ENCODE data around the gene ZNF236.
"Not testable (repeated sequence)": the region's sequence is repeated elsewhere in the genome, so short reads cannot be mapped to it uniquely, and the experiment has no call there.

ZNF236 gene

DNA sequence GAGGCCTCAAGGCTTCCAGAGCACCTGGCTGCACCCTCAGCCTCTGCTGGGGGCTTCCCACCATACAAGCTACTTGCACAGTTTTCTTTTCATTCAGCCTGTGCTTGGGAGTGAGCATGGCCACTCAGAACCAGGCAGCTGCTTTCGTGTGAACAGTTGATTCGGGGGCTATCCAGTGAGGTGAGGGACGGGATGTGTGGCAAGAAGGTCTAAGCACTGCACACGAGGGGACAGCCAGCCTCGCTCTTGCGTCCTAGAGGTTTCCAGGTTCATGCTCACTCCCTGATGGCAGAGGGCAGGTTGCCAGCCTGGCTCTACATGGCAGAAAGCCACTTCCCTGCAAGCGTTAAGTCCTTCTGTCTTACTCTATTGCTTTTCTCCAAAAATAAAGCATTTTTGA is 164.0 kb downstream of the ZNF236 start:
- no peak for DNase-seq (ENCODE audit: insufficient read length, low spot score)
- no peak for FAIRE-seq
- TF ChIP-seq POLR2A (IDR thresholded peaks at IDR 0.05; ENCODE audit: low read depth, low read length), result no peak

DNA sequence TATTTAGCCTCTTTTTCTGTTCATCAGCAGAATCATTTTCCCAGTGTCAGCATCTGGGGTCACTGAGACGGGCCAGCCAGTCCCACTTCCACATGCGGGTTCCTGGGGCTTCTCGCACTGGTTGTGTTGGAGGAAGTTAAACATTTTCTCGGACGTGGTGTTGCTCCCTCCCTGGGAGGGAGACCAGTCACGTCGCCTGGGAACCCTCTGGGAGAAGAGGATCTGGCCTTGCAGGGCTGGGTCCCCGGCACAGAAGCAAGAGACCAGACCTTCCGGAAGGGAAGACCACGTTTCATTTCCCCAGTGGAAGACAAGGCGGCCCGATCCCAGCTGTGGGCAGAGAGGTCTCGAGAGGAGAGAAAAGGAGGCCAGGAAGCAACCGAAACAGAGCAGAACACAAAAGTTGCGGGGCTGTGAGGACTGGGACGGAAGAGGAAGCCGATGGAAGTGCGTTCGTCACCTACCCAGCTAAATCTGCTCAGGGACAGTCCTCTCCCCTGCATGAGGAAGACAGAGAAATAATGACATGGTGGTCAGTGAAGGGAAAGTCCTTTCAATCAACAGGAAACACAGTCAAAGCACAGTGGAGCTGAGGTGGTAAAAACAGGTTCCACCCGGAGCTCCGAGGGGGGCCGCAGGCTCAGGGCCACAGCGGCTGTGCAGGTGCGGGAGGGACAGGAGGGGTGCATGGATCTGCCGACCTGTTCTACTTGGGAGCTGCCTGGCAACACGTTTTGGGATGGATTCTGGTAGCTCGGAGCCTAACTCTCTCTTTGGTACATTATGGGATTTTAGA is 165.9 kb downstream of the ZNF236 start:
- no peak for FAIRE-seq
- no peak for DNase-seq (ENCODE audit: insufficient read length, low spot score)
- no peak for TF ChIP-seq POLR2A (IDR thresholded peaks at IDR 0.05; ENCODE audit: low read depth, low read length)

DNA sequence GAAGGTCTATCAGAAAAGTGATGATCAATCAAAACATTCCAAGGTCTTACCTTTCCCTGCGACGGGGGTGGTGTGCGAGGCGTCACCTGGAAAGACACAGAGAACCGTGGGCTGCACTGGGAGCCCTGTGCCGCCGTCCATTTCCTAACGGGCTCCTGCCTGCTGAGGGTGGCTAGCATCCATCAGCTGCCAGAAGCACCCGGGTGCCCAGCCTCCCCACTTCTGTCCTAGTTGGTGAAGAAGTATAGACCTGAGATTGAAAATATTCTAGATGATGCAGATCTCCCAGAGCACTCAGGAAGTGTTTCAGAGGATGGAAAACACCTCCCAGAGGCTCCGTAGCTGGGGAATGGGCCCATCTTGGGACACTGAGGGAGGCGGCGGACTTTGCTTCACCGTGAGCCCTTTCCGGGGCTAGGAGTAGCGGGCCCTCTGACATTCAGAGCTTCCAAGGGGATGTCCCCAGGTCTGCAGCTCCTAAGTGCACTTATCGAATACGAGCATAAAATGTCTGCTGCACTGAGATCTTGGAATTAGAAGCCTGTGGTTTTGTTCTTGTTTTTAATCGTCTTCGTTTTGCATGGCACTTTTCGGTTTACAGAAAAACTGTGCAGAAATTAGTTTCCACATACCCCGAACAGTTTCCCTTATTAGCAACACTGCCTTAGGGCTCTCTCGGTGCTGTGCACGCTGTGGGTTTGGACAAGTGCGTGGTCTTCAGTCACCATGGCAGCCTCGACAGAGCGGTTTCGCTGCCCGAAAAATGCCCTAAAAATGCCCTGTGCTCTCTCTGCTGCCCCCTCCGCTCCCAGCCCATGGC is 166.7 kb downstream of the ZNF236 start:
- no peak for TF ChIP-seq POLR2A (IDR thresholded peaks at IDR 0.05; ENCODE audit: low read depth, low read length)
- DNase-seq (ENCODE audit: insufficient read length, low spot score), result no peak
- FAIRE-seq, result no peak

DNA sequence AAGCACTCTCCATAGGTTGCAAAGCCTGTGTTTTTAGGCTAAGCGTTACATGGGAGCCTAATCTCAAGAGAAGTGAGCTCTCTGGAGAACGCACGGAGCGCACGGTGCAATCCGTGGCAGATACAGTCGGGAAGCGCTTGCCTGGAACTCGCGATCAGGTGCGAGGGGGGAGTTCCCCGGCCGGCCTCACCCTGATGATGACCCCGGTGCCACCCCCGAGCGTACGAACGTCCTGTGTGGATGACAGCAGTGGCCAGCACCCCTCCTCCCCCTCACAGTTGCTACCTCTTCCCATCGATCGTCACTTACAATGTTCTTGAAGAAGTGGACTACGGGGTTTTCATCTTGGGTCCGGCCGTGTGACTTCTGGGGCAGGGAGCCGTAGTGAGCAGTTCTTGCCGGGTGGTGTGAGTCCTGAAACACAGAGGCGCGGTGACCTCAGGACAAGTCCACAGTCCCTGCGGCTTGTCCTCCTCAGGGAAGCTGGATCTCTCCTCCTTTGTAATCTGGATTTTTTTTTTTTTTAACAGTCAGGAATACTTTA is 167.4 kb downstream of the ZNF236 start:
- no peak for TF ChIP-seq POLR2A (IDR thresholded peaks at IDR 0.05; ENCODE audit: low read depth, low read length)
- no peak for FAIRE-seq
- DNase-seq (ENCODE audit: insufficient read length, low spot score), result no peak

DNA sequence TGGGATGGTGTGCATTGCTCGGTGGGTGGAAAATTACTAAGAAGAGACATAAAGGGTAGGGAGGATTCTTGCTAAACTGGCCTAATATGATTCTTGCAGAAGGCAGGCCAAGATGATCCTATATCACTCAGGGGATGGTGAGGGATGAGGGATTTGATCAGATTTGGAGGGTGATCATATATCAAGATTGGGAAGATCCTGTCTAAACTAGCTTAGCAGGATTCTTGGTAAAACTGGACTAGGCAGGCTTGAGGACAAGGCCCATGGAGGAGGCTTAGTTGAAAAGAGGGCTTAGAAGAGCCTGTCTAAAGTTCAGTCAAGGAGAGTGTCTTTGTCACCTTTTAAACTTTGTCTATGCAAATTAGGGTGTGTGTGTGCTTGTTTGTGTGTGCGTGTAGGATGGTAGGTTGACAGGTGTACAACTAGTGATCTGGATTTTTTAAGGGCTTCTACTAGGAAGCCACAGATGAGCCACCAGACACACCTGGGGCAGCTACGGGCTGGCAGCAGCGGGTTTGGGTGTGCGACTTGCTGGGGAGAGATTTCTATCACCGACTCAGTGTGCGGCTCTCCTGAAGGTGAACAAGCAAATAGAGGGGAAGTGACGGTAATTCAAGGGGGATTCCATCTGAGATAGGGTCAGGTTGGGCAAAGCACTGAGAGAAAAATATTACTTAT is 168.1 kb downstream of the ZNF236 start:
- FAIRE-seq; DNase-seq (ENCODE audit: insufficient read length, low spot score): not testable (repeated sequence)

DNA sequence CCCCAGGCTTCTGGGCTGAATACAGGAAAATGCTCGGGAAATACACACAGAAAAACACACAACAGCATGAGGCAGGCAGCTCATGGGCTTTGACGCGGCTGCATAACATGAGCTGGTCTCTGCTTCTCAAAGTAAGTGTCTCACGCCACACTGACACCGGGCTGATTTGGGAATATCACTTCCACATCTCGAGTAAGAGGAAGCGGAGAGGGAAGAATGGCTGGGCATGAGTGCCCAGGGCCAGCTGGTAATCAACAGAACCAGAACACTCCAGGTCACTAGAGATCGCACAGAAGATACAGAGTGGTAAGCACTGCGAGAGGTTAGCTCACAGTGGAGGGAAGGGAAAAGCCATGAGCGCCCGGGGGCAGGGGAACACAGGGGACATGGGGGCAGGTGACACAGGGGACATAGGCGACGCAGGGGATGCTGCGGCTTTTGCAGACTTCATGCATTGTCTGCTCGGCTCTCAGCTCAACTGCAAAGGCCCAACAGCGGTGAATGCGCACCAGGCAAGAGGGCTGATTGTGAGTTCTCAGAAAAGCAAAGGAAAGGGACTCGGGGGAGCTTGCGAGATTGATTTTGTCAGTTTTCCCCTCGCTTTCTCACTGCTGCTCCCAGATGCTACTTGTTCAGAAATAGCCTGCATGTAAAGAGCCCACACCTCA is 168.8 kb downstream of the ZNF236 start:
- no peak for FAIRE-seq
- no peak for TF ChIP-seq POLR2A (IDR thresholded peaks at IDR 0.05; ENCODE audit: low read depth, low read length)
- no peak for DNase-seq (ENCODE audit: insufficient read length, low spot score)

DNA sequence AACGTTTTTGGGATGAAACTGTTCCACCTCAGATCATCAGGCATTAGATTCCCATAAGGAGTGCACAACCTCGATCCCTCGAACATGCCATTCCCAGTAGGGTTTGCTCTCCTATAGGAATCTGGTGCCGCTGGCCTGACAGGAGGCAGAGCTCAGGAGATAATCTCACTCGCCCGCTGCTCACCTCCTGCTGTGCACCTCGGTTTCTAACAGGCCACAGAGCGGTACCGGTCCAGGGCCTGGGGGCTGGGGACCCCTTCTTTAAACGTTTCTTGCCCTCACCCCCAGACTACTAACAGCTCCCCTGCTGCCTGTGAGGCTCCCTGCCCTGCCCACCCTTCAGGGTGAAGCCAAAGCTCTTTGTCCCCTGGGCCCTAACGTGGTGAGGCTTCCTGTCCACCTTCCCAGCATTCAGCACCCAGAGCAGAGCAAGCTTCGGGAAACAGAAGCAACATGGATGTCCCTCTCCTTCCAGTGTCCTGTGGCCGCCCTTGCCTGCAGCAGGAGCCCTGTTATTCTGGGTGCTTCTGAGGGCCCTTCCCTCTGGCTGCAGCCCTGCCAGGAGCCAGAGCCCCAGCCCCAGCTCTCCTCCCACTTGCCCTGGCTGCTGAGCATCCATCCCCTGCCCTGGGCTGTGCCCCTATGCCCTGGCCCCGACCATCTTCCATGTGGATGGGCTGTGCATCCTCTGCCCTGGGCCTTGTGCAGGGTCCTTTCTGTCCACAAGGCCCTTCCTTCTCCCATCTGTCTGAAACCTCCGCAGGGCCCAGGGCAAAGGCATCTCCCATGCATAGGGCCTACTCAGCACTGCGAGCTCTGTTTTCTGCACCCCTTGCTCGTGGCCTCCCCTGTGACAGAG is 170.1 kb downstream of the ZNF236 start:
- FAIRE-seq (no peak), DNase-seq (ENCODE audit: insufficient read length, low spot score) (no peak)
- TF ChIP-seq POLR2A (IDR thresholded peaks at IDR 0.05; ENCODE audit: low read depth, low read length), result no peak

DNA sequence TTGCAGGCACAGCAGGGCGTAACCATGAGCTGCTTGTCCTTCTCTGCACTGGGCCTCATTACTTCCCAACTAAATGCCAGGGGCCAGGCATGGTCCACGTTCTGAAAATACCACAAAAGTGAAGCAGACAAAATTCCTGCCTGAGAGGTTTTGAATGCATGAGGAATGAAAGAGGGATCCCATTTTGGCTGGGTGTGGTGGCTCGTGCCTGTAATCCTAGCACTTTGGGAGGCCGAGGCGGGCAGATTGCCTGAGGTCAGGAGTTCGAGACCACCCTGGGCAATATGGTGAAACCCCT is 170.7 kb downstream of the ZNF236 start:
- FAIRE-seq, result no peak
- no peak for DNase-seq (ENCODE audit: insufficient read length, low spot score)
- no peak for TF ChIP-seq POLR2A (IDR thresholded peaks at IDR 0.05; ENCODE audit: low read depth, low read length)

DNA sequence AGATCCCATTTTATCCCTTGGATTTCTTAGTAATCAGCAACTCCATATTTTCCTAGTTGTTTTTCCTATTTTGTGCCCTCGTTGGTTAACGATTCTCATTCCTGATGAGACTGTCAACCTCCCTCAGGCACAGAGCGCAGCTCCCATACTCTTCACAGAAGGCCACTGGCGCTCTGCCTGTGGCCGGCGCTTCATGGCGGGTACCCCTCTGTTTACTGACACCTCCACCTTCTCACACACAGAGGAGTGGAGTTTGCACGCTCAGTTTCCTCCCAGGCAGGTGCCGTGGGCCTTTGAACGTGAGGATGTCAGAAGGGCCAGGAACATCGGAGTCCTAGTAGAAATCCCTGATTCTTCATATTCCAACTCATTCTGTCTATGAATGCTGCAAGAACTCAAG is 171.2 kb downstream of the ZNF236 start:
- FAIRE-seq, result no peak
- DNase-seq (ENCODE audit: insufficient read length, low spot score), result no peak
- no peak for TF ChIP-seq POLR2A (IDR thresholded peaks at IDR 0.05; ENCODE audit: low read depth, low read length)

DNA sequence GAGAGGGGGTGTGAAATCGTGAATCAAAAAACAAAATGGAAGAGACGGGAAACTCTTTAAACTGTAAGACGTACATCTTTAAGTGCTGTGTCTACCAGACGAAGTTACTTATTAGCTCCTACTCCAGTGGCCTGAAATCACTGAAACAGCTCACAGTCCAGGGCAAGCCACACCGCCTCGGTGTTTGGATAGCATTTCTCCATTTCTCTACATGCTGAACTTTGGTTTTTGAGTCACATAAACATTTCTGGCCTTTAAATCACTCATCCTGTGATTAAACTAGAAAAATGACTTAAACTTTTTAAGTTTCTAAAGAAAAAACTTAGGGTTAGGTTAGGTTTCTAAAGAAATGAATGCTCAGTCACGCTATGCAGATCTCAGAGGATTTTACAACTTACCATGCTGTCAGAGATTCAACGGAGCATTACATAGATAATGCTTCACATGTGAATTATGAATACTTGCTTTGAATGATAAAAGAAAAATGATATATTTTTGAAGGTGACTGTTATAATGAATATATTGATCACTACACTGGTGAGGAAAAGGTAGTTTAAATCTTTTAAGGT is 171.8 kb downstream of the ZNF236 start:
- DNase-seq (ENCODE audit: insufficient read length, low spot score) (no peak), FAIRE-seq (no peak)
- TF ChIP-seq POLR2A (IDR thresholded peaks at IDR 0.05; ENCODE audit: low read depth, low read length), result no peak

DNA sequence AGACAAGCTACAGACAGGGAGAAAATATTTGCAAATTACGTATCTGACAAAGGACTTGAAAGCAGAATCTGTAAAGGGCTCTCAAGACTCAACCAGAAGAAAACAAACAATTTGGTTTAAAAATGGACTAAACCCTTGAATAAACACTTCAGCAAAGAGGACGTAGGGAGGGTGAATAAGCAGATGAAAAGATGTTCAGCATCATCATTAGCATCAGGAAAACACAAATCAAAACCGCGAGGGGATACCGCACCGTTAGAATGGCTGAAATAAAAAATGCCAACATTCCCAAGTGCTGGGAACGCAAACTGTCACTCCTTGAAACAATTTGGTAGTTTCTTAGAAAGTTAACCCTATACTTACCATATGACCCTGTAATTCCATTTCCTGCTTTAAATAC is 173.5 kb downstream of the ZNF236 start:
- no peak for DNase-seq (ENCODE audit: insufficient read length, low spot score)
- FAIRE-seq, result no peak
- no peak for TF ChIP-seq POLR2A (IDR thresholded peaks at IDR 0.05; ENCODE audit: low read depth, low read length)

DNA sequence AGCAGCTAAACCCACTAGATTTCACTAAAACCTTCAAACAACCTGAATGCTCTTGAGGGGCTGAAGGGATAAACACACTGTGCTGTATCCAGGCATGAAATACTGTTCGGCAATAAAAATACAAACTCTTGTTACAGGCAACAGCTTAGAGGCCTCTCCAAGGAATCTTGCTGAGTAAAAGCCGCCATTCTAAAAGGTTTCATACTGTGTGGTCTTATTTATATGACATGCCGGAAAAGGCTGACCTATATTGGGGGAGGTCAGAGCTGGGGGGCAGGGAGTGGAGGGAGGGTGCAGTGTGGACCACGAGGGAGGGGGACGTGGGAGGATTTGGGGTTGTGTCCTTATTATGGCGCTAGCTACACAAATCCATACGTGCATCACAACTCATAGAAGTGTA is 174.1 kb downstream of the ZNF236 start:
- TF ChIP-seq POLR2A (IDR thresholded peaks at IDR 0.05; ENCODE audit: low read depth, low read length), result no peak
- no peak for FAIRE-seq
- no peak for DNase-seq (ENCODE audit: insufficient read length, low spot score)
